Liver (tissue), 3 donors: Measurements from ENCODE around the gene MYO1H.

Experiments
- CTCF ChIP-seq: fragments of 150-350 bp; IDR thresholded peaks from 2 replicates; pipeline ENCODE4 v1.5.1; 2017; ENCODE audit warnings: improper control_type of control experiment, low read depth, low read length; ENCODE audit not compliant: missing input control
- GABPA ChIP-seq, 2 donors: IDR thresholded peaks in 1 of 2; conservative IDR thresholded peaks in 1 of 2; 2 replicates each; pipeline ENCODE4 v1.6.1; 2016; ENCODE audit warnings: antibody characterized with exemption in 2 of 2, mild to moderate bottlenecking in 1 of 2, moderate library complexity in 1 of 2
- TF ChIP-seq, protein P1 (sequence below): IDR thresholded peaks from 2 replicates; pipeline ENCODE4 v1.6.1; 2016; ENCODE audit warnings: antibody characterized with exemption, mild to moderate bottlenecking
- donor health status: healthy.
- donor health status: healthy.

DNA sequence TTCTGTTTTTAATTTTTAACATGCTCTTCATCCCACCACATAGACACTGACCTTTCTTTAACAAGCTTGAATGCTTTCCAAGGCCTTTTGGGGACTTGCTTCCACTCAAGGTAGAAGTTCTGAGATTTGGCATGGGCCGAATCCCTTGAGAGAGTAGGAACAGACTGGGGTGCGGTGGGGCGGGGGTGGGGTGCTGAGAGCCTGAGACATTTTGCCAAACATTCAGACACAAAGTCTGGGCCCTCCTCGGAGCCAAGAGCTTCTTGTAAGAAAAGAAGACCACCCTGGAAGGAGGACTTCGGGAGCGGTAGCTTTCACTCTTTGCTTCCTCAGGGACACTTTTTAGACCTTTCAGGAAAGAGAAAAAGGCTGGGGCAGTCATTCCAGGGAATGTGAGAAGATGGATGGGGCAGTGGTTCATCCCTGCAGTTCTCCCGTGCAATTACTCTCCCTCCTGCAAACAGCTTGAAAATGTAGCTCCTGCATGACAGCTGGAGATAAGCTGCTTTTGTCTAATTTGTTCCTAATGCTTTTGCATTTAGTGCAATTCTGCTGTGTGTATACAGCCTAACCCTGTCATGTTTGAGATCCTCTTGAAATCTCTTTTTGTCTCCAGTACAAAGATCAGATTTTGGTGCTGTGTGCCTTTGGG, 16.3 kb upstream of the MYO1H start:
- TF ChIP-seq CTCF (no peak), GABPA (IDR thresholded peaks at IDR 0.05 in 1 of 2, conservative IDR thresholded peaks at IDR 0.05 in 1 of 2) (no peak)
- TF ChIP-seq, protein P1, sequence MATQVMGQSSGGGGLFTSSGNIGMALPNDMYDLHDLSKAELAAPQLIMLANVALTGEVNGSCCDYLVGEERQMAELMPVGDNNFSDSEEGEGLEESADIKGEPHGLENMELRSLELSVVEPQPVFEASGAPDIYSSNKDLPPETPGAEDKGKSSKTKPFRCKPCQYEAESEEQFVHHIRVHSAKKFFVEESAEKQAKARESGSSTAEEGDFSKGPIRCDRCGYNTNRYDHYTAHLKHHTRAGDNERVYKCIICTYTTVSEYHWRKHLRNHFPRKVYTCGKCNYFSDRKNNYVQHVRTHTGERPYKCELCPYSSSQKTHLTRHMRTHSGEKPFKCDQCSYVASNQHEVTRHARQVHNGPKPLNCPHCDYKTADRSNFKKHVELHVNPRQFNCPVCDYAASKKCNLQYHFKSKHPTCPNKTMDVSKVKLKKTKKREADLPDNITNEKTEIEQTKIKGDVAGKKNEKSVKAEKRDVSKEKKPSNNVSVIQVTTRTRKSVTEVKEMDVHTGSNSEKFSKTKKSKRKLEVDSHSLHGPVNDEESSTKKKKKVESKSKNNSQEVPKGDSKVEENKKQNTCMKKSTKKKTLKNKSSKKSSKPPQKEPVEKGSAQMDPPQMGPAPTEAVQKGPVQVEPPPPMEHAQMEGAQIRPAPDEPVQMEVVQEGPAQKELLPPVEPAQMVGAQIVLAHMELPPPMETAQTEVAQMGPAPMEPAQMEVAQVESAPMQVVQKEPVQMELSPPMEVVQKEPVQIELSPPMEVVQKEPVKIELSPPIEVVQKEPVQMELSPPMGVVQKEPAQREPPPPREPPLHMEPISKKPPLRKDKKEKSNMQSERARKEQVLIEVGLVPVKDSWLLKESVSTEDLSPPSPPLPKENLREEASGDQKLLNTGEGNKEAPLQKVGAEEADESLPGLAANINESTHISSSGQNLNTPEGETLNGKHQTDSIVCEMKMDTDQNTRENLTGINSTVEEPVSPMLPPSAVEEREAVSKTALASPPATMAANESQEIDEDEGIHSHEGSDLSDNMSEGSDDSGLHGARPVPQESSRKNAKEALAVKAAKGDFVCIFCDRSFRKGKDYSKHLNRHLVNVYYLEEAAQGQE, result no peak
